Measurements from ENCODE around the gene ATP6AP1.

ATP6AP1 gene

GRCh38 chrX:154431341-154431740 is 2.9 kb downstream of the ATP6AP1 start:
- DNase-seq = no peak

DNA sequence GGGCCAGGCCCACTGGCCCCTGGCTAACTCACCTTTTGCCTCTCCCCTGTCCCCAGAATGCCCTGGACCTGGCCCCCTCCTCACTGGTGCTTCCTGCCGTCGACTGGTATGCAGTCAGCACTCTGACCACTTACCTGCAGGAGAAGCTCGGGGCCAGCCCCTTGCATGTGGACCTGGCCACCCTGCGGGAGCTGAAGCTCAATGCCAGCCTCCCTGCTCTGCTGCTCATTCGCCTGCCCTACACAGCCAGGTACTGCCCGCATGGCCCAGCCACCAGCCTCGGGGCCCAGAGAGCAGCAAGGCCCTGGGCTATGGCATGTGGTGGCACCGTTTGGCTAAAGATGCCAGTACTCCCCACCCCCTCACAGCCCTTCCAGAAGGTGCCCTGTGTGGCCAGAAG is 3.7 kb downstream of the ATP6AP1 start:
- no peak for DNase-seq

- DNase-seq = no peak
Observed at GRCh38 chrX:154433605-154434004, 5.1 kb downstream of the ATP6AP1 start.

DNA sequence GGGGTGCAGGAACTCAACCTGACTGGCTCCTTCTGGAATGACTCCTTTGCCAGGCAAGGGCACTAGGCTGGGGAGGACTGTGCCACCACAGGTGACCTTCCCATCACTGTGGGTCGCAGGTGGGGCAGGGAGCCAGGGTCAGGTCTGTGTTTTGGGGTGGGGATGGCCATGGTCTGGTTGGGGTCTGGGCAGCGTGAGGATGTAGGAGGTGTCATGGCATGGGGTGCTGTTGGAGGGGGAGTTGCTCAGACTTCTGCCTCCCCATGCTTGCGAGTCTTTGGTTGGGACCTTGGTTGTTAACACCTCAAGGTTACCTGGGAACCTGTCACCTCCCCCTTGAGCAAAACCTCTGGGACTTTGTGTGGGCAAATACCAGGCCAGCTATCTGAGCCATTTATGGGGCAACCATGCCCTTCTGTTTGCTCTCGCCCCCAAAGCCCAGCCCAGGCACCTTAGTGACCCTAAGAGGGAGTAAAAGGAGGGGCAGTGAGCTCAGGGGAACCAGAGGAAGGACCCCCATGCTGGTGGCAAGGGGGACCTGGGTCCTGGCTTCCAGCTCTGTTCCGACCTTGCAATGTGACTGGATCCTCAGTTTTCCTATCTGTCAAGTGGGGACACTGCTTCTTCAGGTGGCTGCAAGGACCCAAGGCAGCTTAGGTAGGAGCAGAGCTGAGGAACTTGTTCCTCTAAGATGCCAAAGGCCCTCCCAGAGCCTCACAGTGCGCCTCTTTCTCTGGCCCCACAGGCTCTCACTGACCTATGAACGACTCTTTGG is 6.1 kb downstream of the ATP6AP1 start:
- no peak for DNase-seq

GRCh38 chrX:154435171-154435733 is 6.8 kb downstream of the ATP6AP1 start:
- no peak for DNase-seq

DNA sequence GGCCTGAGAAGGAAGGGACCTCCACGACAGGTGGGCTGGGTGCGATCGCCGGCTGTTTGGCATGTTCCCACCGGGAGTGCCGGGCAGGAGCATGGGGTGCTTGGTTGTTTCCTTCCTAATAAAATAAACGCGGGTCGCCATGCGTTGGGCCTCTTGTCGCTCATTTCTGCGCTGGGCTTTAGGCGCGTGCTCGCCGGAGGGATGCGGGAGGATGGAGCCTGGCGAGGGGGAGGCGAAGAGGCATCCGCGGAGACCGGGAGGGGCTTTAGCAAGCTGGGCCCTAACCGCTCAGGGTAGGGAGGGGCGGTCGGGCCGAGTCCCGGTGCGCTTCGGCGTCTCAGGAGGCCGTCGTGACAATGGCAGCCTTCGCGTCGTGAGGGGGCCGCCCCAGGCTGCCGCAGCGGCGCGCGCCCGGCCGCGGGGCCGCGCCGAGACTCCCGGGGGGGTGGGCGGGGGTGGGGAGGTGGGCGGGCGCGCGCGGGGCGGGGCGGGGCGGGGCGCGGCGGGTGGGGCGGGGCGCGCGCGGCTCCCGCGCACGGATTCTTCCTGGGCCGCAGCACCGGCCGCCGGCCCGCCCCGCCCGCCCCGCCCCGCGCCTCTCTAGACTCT is 8.0 kb downstream of the ATP6AP1 start:
- DNase-seq = no peak

DNA sequence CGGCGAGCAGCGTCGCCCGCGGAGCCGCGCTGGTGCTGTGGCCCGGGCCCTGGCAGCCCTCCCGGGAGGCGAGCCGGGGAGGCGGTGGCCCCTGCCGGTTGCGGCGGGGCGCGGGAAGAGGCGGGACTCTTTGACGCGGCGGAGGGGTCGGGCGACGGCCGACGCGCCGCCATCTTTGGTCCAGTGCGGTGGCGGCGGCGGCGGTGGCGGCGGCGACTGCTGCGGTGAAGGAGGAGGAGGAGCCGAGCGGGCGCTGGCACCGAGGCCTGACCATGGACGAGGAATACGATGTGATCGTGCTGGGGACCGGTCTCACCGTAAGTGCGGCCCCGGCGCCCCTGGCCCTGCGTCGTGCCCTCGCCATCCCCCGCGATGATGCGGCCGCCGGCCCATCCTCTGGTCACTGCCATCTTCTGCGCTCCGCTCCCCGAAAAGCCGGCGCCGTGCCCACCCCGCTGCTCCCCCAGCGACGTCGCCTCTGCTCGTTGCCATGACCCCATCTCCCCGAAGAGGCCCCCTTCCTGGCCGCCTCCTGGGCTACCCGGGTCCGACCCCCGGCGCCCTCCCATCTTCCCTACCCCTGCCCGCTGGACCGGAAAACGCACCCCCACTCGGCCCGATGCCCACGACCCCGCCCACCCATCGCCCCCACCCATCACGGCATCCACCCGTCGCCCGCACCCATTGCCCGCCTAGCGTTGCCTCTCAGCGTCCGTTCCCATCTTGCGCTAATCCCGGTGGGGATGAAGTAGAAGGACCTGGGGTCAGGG is 8.7 kb downstream of the ATP6AP1 start, which contains the start of gene GDI1:
Gene GDI1 (plus strand): TSS at position 172 of the 770 bp plus-strand sequence. CDS start 101 bp downstream, at position 273.
- no peak for DNase-seq

GRCh38 chrX:154437971-154438893 is 9.8 kb downstream of the ATP6AP1 start:
- DNase-seq = no peak

DNA sequence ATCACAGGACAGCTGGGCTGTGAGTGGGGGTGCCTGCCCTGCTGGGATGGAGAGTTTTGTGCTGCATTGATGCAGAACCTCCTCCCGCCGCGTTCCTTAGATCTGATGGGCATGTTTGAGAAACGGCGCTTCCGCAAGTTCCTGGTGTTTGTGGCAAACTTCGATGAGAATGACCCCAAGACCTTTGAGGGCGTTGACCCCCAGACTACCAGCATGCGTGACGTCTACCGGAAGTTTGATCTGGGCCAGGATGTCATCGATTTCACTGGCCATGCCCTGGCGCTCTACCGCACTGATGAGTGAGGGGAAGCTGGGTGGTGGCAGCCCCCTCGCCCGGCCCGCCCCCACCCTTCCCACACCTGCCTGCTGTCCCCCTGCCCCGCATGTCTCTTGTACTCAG is 11.4 kb downstream of the ATP6AP1 start:
- no peak for DNase-seq

- no peak for DNase-seq
Observed at GRCh38 chrX:154440623-154441357, 12.3 kb downstream of the ATP6AP1 start.

DNA sequence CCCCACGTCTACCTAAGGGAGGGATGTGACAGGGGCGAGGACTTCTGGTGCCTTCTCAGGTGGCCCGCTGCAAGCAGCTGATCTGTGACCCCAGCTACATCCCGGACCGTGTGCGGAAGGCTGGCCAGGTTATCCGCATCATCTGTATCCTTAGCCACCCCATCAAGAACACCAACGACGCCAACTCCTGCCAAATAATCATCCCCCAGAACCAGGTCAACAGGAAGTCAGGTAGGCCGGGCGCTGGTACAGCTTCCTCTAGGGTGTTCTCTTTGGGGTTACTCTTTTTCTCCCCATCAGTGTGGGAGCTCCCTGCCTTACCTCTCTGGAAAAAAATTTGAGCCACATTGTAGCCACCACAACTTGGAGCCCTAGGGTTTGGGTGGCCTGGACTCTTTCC is 13.1 kb downstream of the ATP6AP1 start:
- DNase-seq = no peak

DNA sequence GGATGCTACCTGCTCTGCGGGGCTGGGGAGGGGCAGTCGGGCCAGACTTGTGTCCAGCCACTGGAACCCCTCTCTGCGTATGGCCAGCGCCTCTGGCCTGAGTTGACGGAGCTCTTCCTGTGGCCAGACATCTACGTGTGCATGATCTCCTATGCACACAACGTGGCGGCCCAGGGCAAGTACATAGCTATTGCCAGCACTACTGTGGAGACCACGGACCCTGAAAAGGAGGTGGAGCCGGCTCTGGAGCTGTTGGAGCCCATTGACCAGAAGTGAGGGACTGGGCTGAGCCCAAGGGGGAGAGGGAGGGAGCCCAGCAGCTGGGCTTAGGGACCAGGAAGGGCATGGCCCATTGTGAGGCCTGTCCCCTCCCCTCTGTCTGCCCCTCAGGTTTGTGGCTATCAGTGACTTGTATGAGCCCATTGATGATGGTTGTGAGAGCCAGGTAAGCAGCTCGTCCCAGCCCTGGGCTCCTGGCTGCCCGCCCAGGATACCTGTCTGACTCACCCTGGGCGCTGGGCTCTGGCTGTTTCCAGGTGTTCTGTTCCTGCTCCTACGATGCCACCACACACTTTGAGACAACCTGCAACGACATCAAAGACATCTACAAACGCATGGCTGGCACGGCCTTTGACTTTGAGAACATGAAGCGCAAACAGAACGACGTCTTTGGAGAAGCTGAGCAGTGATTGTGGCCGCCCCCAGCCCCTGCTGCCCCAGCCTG is 13.7 kb downstream of the ATP6AP1 start:
- DNase-seq = no peak

GRCh38 chrX:154443479-154443910 is 15.0 kb downstream of the ATP6AP1 start:
- DNase-seq = no peak

- peak; percentile 19 for DNase-seq
Observed at GRCh38 chrX:154443992-154444754, 15.7 kb downstream of the ATP6AP1 start, which contains the start of gene FAM50A. TSS of gene FAM50A (plus strand) at chrX:154444141. CDS start at chrX:154444236, 95 bp downstream.

DNA sequence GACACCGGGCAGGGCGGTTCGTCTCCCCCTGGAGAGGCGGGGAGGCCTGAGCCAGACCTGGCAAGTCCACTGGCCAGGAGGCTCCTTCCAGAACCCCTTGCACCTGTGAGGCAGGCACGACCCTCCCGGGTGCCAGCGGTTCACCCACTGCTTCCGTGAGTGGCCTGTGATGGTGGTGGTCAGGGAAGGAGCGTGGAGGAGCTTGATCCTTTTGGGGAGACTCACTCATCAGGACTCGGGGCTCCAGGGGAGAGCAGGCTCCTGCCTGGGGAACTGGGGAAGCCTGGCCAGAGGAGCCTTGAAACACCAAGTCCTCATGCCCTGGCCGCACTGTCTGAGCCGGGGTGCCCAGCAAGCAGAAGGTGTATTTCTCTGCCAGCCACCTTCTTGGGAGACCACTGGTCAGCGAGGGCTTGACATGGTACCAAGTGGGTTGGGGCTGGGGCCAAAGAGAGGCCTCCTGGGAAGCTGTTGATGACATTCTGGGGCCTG is 16.3 kb downstream of the ATP6AP1 start:
- no peak for DNase-seq

- DNase-seq = no peak
Observed at GRCh38 chrX:154445776-154446175, 17.3 kb downstream of the ATP6AP1 start.

GRCh38 chrX:154446430-154446829 is 18.0 kb downstream of the ATP6AP1 start:
- no peak for DNase-seq

- DNase-seq = no peak
Observed at GRCh38 chrX:154448484-154448883, 20.0 kb downstream of the ATP6AP1 start.

DNA sequence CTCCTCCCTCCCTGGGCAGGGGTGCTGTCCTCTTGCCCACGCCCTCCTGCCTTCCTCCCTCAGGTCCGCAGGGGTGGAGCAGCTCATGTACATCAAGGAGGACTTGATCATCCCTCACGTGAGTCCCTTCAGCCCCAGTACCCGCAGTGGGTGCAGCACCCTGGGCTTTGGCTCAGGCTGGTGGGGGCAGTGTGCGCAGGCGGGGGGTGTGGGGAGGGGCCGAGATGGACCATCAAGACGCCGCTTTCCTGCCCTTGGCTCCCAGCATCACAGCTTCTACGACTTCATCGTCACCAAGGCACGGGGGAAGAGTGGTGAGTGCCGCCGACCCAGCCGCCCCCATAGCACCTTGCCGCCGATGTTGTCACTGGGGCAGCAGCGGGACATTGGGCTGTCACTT is 21.1 kb downstream of the ATP6AP1 start:
- no peak for DNase-seq

DNA sequence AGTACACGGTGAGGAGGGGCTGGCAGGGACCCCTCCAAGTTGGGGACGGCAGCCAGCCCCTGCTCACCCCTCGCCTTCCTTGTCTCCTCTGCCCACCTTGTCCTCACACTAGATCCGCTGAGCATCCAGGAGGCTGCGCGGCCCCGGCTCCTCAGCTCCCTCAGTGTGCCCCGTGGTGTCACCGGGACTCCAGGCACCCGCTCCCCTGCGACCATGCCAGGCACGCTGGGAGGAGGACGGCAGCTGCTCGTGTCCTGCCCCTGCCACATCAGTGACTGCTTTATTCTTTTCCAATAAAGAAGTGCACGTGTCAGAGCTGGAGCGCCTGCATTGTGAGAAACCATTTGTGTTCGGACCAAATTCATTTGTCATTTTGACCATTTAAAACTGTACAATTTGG is 21.8 kb downstream of the ATP6AP1 start:
- DNase-seq = no peak
